Measurements from ENCODE around the gene RCOR1. TPM values are rescaled to one million over a fixed set of nuclear protein-coding genes. Genes with fewer than 3 reads are reported as not detected.
"Not testable (repeated sequence)": the region's sequence is repeated elsewhere in the genome, so short reads cannot be mapped to it uniquely, and the experiment has no call there.

The RCOR1 gene
- total RNA-seq, 6 experiments from 2014 or later, result 24.5 to 27.6 (median 25.1) TPM

DNA sequence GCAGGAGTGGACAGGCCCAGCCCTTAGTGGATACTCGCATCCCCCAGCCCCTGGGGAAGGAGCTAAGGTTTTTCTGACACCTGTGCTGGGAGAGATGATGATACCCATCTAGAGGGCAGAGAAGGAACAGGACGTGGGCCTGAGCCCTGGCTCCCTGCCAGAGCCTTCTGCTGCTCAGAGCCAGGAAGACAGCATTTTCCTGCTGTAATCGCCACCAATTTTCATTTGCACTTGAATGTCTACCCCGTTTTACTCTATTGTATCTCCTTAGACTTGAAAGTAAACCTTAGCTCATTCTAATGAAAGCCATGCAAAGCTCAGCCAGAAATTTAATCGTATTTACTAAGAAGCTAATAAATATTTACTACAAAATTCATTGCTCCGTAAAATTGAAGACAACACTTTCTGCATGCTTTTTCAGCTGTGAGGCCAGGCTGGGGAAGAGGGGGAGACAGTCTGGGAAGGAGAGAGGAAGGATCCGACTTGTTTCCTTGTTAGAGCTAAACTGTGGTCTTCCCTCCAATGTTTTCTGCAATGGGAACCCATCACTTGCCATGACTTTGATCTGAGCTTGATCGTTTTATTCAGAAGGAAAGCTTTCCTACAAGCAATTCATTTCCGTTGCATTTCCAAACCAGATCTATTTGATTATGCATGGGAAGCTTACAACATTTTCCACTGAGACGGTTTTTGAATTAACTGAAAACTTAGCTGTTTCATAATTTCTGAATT is 167.2 kb downstream of the RCOR1 start:
- no peak overlapping the region for H3K27ac Mint-ChIP-seq
- no peaks in the 10 kb centered on the region for H3K9me3 Mint-ChIP-seq
- TF ChIP-seq, protein P1, sequence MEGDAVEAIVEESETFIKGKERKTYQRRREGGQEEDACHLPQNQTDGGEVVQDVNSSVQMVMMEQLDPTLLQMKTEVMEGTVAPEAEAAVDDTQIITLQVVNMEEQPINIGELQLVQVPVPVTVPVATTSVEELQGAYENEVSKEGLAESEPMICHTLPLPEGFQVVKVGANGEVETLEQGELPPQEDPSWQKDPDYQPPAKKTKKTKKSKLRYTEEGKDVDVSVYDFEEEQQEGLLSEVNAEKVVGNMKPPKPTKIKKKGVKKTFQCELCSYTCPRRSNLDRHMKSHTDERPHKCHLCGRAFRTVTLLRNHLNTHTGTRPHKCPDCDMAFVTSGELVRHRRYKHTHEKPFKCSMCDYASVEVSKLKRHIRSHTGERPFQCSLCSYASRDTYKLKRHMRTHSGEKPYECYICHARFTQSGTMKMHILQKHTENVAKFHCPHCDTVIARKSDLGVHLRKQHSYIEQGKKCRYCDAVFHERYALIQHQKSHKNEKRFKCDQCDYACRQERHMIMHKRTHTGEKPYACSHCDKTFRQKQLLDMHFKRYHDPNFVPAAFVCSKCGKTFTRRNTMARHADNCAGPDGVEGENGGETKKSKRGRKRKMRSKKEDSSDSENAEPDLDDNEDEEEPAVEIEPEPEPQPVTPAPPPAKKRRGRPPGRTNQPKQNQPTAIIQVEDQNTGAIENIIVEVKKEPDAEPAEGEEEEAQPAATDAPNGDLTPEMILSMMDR (IDR thresholded peaks at IDR 0.05), result no peak
- H3K4me1 Mint-ChIP-seq (ENCODE audit: low read depth), result peaks cover 9% of the 10 kb centered on the region
- no peak for DNase-seq
- H3K27me3 Mint-ChIP-seq (ENCODE audit: insufficient read depth), result peaks cover 8% of the 10 kb centered on the region
- no peak overlapping the region for H3K4me3 Mint-ChIP-seq
- no peaks in the 10 kb centered on the region for H3K36me3 Mint-ChIP-seq (ENCODE audit: low read depth)

DNA sequence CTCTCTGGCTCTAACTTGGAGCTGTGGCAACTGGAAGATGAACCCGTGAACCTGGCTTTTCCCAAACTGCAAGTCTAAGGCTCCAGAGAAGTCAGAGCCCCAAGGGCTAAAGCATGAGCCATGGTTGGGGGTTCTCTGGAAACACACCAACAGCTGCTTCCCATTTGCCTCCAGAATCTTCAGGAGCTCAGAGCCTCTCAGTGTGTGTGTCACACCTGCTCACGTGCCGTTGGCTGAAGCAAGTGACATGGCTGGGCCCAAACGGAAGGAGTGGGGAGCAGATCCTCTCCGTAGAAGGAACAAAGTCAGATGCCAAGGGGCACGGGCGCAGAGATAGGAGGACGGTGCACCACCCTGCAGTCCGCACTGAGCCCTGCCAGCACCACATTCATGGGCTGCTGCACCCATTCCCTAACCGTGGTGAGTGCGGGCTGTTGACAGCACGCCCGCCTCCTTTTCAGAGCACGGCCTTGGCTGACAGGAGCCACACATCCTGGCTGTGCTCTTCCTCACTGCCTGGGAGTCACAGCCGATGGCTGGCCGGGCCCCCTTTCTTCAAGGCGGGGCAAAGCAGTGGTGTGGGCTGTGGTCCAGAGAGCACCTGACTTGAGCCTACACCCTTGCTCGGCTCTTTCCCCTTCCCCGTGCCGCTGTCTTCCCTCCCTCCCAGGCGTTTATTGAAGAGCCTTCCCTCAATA is 168.2 kb downstream of the RCOR1 start:
- Mint-ChIP-seq H3K27me3 (ENCODE audit: insufficient read depth) (peaks cover 8% of the 10 kb centered on the region), H3K4me3 (no peak overlapping the region), H3K36me3 (ENCODE audit: low read depth) (no peaks in the 10 kb centered on the region), H3K4me1 (ENCODE audit: low read depth) (peaks cover 9% of the 10 kb centered on the region), H3K27ac (no peak overlapping the region), H3K9me3 (no peaks in the 10 kb centered on the region)
- DNase-seq, result no peak
- TF ChIP-seq, protein P1 (IDR thresholded peaks at IDR 0.05), result no peak

DNA sequence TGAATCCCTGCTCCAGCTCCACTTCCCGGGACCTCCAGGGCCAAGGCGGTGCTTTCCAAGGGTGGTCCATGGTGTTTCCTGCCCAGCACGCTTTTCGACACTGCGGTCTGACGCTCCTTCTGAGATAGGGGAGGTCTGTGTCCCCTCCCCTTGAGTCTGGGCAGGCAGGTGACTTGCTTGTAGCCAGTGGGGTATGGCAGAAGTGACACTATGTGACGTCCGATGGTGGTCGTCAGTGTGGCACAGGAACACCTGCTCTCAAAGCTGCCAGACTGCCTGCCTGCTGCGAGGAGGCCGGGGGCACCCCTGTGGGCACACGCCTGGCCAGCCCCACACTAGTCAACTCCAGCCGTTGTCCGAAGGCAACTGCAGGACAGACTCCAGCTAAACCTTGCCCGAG is 168.8 kb downstream of the RCOR1 start:
- Mint-ChIP-seq H3K4me3 (no peak overlapping the region), H3K9me3 (no peaks in the 10 kb centered on the region), H3K27ac (no peak overlapping the region), H3K4me1 (ENCODE audit: low read depth) (peaks cover 9% of the 10 kb centered on the region), H3K36me3 (ENCODE audit: low read depth) (no peaks in the 10 kb centered on the region), H3K27me3 (ENCODE audit: insufficient read depth) (peaks cover 8% of the 10 kb centered on the region)
- TF ChIP-seq, protein P1 (IDR thresholded peaks at IDR 0.05), result no peak
- no peak for DNase-seq

DNA sequence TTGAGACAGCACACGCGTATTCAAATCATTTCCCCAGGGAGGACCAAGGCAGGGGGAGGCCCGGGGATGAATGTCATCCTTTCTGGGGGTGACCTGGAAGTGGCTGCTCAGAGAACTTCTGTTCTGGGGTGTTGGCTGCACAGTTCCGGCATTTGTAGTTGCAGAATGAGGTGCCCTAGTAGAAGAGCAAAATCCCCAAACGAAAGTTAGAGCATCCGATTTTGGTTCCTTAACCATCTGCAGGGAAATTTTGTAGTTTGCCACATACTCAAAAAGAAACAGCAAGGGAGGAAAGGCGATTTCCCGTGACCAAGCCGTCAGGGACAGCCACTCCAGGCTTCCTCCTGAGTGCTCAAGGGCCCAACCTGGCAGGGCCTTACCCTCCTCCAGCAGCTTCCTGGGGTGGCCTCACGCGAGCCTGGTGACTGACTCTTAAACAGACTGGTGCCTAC is 171.8 kb downstream of the RCOR1 start:
- no peak for DNase-seq
- Mint-ChIP-seq H3K9me3 (no peaks in the 10 kb centered on the region), H3K4me1 (ENCODE audit: low read depth) (peaks cover 7% of the 10 kb centered on the region), H3K27ac (no peak overlapping the region), H3K36me3 (ENCODE audit: low read depth) (no peaks in the 10 kb centered on the region), H3K4me3 (no peak overlapping the region), H3K27me3 (ENCODE audit: insufficient read depth) (peaks cover 16% of the 10 kb centered on the region)
- TF ChIP-seq, protein P1 (IDR thresholded peaks at IDR 0.05), result no peak

DNA sequence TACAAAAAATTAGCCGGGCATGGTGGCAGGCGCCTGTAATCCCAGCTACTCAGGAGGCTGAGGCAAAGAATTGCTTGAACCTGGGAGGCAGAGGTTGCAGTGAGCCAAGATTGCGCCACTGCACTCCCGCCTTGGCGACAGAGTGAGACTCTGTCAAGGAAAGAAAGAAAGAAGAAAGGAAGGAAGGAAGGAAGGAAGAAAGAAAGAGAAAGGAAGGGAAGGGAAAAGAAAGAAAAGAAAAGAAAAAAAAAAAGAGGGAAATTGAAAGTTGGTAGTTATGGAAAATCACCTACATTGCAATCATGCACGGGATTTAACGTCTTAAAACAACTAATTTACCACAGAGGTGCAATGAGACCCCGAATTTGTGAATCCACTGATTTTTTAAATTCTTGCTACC is 173.3 kb downstream of the RCOR1 start:
- not testable (repeated sequence) for H3K4me1 Mint-ChIP-seq (ENCODE audit: low read depth); H3K9me3 Mint-ChIP-seq; H3K27ac Mint-ChIP-seq; H3K4me3 Mint-ChIP-seq; DNase-seq; H3K36me3 Mint-ChIP-seq (ENCODE audit: low read depth)
- peaks cover 15% of the 10 kb centered on the region for H3K27me3 Mint-ChIP-seq (ENCODE audit: insufficient read depth)
